A204.1 (cell line): ENCODE results near the gene EEA1.
"Not testable (repeated sequence)": the region's sequence is repeated elsewhere in the genome, so short reads cannot be mapped to it uniquely, and the experiment has no call there.

Source experiments
- FAIRE-seq: peaks from 2 replicates; lab custom pipeline; 2012; peaks lifted over from hg19 to GRCh38; lab: Jason Lieb, UNC

EEA1 gene

DNA sequence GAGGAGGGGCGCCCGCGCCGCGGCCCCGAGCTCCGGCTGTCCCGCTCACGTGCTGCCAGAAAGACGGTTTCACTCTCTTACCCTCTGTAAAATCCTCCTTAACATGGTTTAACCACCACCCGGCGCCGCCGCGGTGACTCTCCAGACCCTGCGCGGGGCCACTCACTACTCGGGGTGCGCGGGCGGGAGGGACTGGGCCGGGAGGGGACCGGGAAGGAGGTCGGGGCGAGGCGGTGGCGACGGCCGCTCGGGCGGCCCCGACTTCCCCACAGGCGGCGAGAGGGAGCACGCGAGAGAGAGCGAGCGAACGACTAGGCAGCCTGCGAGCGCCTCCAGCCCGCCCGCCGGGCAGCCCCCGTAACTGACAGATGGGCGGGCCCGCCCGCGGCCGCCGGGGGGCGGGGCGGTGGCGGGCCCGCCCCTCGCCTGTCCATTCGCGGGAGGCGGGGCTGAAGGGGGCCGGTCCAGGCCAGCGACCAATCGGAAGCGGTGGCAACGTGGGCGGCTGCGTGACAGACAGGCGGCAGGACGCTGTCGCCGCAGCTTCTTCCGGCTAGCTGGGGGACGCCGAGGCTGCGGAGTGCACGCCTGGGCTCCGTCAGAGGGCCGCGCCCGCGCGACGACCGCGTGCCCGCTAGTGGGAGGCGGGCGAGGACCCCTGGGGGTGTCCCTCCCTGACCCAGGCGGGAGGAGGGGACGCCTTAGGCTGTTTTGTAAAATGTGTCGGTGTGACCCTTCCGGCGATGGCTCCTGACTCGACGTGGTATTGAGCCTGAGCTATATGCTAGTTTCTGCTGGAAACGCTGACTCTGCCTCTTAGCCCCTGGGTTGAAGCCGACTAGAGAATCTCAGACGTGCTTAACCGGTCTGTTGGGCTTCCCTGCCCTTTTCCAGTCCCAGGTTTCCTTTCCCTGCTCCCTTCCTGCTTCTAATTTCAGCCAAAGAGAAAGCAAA, at the start of gene EEA1:
TSS of gene EEA1 (minus strand) at position 334 of the 954 bp plus-strand sequence. CDS start at position 105, 229 bp downstream.
- no peak for FAIRE-seq

DNA sequence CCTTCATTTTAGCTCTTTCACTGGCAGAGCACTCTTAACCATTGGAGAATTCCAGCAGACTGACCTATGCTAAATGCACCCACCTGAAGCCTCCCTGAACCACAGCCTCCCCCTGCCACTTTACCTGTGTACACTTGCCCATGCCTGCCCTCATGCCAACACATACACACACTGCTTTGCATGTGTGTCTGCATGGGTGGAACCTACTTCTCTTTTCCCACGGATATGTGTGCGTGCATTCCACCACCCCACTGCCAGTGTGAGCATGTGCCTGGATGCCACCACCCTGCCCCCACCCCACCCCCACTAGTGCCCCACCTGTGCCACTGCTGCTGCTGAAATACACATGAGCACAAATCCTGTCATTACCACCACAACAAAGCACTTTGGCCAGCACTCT, 49.5 kb upstream of the EEA1 start:
- FAIRE-seq = no peak

DNA sequence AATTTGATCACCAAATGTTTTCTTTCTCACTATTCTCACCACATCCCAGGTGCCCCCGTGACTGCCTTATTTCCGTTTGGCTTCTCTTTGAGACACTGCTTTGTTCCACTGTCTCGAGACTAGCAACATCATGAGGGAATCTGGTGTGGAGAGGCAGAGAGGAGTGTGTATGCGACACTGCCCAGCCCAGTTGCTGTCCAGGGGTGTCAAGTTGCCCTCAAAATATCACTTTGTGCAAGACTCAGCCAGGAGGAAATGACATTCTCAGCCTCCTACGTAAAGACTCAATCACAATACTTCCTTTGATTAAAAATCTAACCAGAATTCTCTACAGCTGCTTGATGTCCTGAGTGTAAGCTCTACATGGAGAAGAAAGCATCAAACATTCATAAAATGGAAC, 48.2 kb upstream of the EEA1 start:
- FAIRE-seq = no peak

DNA sequence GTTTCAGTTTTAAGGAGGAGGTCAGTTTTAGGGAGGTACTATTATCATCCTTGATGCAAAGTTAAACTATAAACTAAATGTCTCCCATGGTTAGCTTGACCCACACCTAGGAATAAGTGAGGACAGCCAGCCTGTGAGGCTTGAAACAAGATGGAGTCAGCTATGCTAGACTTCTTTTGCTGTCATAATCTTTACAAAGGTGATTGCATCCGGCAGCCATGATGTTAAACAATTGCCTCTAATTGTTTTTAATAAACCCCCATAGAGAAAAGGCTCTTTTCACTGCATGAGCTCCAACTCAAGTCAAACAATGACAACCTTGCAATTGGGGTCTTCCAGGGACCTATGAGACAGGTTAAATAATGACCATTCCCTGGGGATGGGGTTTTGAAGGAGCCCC, 45.7 kb upstream of the EEA1 start:
- FAIRE-seq = no peak

DNA sequence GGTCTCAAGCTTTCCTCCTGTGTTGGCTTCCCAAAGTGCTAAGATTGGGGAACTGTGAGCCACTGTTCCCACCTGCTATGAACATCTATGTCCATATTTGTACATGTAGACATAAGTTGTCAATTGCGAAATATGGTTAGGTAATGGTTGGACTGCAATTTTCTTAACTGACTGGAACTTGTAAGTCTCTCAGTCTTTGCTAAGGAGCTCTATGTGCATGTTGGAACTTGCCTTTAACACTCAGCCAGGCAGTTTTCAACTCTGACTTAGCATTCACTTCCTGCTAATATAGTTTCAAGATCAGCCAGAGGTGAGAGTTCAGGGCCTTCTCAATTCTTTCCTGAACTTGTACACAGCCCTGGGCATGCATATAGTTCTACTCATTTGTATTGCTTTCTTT, 44.5 kb upstream of the EEA1 start:
- FAIRE-seq = no peak

DNA sequence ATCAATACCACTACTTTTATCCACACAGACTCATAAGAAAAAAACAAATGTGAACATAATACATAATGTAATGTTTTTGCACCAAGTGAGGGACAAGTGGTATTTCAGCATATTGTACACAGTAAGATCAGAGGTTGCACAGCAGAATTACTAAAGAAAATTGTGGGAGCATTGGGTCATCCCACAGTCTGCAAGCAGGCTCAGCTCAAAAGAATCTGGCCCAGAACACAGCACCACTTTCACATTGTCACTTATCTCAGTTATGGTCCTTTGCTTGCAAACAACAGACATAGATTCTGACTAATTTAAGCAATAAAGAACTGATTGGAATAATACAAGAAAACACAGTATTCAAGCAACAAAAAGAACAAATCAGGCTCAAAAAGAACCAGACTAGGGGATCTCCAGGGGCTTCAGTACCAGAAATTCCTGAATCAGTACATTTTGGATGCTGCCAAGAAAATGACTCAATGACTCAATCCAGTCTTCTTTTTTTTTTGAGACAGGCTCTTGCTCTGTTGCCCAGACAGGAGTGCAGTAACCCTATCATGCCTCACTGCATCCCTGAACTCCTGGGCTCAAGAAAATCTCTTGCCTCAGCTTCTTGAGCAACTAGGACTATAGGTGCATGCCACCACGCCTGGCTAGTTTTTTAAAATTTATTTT, 42.9 kb upstream of the EEA1 start:
- FAIRE-seq = no peak

DNA sequence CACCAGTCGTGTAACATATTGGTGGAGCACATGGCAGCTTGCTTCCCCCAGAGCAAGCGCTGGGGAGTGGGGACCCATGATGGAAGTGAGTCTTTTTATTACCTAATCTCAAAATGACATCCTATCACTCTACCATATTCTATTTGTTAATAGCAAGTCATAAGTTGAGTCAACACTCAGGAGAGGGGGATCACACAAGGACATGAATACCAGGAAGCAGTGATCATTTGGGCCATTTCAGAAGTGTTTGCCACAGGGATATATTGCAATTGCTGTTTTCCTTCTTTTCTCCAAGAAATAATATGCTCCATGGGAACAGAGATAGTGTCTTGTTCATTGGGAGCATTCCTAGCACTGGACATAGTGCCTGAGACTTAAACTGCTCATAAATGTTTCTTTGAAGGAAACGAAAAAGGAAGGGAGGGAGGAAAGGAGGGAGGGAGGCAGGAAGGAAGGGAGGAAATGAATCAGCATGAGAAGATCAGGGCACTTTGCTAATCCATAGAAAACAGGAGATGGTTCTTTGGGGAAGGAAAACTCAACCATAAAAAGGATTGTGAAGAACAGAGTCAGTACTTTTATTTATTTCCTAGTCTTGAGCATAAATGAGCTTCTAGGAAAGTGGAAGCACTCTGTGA, 39.2 kb upstream of the EEA1 start:
- no peak for FAIRE-seq

DNA sequence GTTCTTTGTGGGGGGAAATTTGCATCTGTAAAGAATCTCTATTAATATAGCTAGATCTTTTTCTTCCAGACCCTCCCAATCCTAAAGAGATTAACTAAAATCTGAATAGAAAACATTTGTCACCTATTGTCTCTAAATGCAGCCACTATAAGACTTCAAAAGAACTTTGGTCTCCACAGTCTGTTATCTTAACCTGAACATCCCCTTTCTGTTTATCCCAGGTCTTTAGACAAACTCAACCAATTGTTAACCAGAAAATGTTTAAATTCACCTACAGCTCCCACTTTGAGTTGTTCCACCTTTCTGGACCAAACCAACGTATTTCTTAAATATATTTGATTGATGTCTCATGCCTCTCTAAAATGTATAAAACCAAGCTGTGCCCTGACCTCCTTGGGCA, 35.3 kb upstream of the EEA1 start:
- not testable (repeated sequence) for FAIRE-seq

DNA sequence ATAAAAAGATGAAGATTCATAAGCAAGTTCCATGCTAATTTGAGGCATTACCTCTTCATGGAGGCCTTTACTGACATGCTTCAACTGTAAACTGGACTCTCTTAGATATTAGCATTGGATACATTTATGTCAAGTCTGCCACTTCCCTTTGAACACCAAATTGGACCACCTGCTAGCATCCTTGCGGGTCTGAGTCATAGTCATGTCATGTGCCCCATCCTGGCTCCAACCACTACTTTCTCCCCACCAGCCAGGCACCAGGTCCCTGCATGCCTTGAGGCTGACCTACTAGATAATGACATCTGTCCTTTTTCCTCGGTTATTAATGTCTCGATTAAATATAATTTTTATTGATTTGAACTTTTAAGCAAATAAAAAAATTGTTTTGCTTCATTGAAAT, 32.9 kb upstream of the EEA1 start:
- no peak for FAIRE-seq

DNA sequence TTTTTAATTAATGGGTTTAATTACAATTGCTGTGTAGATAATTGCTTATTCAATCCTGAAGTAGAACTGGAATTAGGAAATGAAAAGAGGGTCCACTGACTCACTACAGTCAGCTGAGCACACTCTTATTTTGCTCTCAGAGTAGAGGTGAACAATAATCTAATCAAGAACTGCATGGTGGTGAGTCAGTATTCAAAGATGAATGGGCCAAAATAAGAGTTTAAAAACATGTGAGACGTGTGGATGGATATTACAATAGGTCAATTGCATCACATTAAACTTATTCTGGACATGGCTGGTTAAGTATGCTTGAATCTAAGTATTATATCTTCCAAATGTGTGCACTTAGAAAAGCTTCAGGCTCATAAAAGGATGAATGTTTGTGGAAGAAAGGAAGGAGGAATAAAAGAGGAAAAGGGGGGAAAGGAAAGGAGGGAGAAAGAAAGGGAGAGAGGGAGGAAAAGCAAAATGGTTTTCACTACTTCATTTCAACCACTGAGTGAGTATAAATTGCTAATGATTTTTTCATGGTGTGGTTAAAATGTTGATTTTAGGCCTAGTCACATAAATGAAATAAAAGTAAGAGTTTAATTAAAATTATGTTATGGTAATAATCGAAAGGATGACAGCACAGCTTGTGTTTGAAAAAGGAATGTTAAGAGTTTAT, 27.0 kb upstream of the EEA1 start:
- FAIRE-seq = no peak

DNA sequence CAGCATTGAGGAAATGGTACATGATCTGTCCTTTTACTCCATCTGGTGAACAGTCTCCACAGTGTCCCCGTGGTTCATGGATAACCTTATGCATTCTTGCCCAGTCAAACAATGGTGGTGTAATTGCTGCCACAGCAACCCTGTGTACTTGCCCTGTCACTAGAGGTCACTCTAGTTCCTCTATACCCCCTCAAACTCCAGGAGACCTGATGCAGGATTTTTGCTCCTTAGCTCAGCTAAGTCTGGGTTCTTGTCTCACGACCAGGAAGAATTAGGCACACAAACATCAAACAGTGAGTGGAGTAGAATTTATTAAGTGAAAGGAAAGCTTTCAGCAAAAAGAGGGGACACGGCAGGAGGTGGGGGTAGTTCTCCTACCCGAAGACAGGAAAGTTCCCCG, 24.7 kb upstream of the EEA1 start:
- FAIRE-seq = no peak

DNA sequence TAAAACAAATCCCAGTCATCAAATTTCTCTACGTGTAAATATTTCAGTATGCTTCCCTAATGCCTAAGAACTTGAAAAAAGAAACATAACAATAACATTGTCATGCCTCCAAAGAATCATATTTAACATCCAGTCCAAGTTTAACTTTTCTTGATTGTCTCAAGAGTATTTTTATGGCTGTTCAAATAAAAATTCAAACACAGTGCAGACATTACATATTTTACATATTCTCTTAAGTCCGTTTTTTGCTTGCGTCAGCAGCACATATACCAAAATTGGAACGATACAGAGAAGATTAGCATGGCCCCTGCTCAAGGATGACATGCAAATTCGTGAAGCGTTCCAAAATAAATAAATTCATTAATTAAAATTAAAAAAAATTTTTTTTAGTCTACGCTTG, 23.3 kb upstream of the EEA1 start:
- no peak for FAIRE-seq

DNA sequence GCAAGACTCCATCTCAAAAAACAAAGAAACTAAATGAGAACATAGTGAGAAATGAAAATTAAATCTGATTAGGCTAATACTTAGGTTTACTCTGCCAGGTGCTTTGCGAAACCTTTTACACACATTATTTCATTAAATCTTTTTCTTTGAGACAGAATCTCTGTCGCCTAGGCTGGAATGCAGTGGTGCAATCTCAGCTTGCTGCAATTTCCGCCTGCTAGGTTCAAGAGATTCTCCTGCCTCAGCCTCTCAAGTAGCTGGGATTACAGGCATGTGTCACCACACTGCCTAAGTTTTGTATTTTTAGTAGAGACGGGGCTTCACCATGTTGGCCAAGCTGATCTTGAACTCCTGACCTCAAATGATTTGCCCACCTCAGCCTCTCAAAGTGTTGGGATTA, 21.9 kb upstream of the EEA1 start:
- FAIRE-seq = no peak

DNA sequence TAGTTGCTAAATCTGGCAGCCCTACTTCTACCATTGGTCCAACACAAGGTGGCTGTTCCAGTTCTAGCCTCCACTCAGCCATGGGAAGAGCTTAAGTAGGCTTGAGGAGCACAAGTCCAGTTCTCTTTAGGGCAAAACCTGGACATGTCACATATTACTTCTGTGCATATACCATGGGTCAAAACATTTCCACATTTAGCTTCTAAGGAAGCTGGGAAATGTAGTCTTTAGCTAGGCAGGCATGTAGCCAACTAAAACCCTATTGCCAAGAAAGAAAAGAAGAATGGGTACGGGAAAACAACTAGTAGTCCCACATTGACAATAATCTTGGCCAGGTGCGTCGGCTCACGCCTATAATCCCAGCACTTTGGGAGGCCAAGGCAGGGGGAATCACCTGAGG, 20.9 kb upstream of the EEA1 start:
- no peak for FAIRE-seq

DNA sequence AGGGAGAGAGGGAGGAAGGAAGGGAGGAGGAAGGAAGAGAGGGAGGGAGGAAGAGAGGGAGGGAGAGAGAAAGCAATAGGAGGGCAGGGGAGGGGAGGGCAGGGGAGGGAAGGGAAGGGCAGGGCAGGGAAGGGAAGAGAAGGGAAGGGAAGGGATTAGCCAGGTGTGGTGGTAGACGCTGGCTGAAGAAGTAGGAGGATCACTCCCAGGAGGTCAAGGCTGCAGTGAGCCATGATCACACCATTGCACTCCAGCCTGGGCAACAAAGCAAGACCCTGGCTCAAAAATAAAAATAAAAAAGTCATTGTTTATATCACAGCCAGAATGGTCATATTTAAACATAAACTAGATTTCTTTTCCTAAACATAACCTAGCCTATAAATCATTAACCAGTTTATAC, 20.4 kb upstream of the EEA1 start:
- FAIRE-seq = no peak

DNA sequence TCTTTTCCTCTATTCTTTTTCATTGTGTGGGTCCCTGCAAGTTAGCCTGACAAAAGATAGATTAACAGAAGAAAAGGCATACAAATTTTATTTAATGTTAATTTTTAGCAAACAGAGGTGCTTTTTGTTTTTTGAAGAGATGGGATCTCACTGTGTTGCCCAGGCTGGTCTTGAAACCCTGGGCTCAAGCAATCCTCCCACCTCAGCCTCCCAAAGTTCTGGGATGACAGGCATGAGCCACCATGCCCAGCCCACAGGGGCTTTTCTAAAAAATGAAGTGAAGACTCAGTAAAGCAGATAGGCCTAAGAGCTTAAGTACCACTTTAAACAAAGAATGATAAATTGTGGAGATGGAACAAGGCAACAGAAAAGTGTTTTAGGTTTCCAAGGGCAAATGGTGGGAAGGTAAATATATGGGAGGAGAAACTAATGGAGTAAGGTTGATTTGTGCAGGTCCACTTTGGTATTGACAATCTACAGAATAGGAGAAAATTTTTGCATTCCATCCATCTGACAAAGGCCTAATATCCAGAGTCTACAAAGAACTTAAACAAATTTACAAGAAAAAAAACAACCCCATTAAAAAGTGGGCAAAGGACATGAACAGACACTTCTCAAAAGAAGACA, 18.6 kb upstream of the EEA1 start:
- no peak for FAIRE-seq

DNA sequence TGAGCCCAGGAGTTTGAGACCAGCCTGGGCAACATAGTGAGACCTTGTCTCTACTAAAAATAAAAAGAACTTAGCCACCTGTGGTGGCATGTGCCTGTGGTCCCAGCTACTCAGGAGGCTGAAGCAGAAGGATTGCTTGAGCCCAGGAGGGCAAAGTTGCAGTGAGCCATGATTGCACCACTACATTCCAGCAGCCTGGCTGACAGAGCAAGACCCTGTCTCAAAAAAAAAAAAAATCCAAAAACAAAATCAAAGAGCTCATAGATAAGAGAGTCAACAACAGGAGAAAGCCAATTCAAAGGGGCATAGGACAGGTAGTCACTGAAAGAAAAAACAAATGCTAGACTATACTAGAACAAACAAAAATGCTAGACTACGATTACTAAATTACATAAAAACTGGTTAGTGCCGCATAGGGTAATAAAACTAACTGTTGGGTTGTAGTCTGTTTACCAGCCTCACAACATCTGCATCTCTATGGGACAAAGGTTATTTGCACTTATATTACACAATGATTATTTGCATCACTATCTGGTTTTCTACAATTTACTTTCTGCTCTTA, 16.6 kb upstream of the EEA1 start:
- FAIRE-seq = no peak

DNA sequence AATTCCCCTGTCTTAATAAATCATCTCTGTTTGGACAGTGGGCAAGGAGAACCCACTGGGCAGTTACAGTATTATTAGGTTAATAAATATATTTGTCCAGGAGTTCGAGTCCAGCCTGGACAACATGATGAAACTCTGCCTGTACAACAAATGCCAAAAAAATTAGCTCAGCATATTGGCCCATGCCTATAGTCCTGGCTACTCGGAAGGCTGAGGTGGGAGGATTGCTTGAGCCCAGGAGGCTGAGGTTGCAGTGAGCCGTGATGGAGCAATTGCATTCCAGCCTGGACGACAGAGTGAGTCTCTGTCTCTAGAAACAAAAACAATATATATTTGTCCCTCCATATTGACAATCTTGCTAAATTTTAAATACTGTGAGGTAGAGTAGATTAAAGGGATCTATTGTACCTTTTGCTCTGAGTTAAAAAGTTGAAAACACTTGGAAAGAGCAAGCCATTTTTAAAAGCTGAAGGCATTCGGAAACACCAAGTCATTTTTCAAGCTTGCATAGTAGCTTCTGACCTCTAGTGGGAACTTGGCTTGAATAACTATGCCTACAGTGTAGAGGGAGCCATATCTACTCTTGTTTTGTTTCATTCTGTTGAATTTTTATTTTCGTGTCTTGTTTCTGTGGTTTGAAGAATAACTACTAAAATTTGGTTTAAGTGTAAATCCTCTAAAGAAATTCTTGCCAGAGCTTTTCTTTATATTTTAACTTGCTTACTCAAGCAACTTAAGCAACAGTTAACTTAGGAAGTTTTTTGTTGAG, 14.6 kb upstream of the EEA1 start:
- peak; percentile 72 for FAIRE-seq

DNA sequence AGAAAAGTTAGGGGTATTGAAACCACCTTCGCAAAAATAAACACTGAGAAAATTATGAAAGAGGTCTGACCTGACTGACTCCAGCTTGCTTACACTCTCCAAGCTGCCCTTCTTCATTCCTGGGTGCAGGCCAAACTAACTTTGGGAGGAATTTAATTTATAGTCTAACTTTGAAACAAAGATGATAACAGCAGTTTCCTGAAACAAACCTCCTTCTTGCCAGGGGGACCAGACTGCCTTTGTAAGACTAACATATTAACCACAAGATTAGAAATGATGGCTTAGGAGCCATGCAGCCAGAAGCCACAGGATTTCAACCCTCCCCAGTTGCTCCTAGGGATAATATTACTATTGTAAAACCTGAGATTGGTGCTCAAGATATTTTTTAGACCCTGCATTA, 13.8 kb upstream of the EEA1 start:
- no peak for FAIRE-seq

DNA sequence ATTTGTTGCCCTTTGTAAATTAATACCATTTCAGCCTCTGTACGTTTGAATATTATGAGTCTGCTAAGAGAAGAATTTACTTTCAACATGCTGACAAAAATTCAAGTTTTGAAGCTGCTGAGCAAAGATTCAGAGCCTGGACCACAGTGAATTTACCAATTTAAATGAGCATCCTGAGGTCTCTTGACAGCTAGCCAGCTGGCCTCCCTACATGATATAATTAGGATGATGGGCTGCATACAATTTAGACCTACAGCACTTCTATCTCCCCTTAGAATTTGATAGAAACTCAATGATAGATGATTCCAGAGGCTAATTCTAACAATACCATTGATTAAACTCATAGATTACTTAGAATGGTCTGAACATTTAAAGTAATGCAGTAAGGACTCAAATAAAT, 10.0 kb upstream of the EEA1 start:
- no peak for FAIRE-seq

DNA sequence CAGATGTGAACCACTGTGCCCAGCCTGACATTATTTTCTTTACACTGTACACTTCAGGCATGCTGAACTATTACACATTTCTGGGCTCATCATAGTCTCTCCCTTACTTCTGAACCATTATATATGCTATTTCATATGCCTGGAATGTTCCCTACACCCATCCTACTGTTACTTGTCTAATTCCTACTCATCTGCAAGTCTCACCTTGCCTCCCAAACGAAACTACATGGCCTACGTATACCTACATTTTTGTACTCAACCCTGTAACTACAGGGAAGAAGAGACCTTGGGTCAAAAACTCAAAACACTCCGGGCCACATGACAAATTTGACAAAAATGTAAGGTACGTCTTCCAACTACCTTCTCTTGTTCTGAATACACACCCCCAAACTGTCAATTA, 9.5 kb upstream of the EEA1 start:
- no peak for FAIRE-seq
